ENCODE results near the gene UNG.

- TF ChIP-seq CTCF (IDR thresholded peaks at IDR 0.05) (no peak), POLR2A (IDR thresholded peaks at IDR 0.05) (no peak)
Measured at GRCh38 chr12:109102491-109102890, 5.1 kb downstream of the UNG start.

All from breast epithelium (tissue), 3 donors.